ENCODE data around the gene SPEN.

- TF ChIP-seq EP300 (IDR thresholded peaks at IDR 0.05) = no peak
- TF ChIP-seq, protein P1, sequence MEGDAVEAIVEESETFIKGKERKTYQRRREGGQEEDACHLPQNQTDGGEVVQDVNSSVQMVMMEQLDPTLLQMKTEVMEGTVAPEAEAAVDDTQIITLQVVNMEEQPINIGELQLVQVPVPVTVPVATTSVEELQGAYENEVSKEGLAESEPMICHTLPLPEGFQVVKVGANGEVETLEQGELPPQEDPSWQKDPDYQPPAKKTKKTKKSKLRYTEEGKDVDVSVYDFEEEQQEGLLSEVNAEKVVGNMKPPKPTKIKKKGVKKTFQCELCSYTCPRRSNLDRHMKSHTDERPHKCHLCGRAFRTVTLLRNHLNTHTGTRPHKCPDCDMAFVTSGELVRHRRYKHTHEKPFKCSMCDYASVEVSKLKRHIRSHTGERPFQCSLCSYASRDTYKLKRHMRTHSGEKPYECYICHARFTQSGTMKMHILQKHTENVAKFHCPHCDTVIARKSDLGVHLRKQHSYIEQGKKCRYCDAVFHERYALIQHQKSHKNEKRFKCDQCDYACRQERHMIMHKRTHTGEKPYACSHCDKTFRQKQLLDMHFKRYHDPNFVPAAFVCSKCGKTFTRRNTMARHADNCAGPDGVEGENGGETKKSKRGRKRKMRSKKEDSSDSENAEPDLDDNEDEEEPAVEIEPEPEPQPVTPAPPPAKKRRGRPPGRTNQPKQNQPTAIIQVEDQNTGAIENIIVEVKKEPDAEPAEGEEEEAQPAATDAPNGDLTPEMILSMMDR (IDR thresholded peaks at IDR 0.05) = no peak
- no peak for TF ChIP-seq POLR2A (IDR thresholded peaks at IDR 0.05; ENCODE audit: low read depth)
Measured at GRCh38 chr1:15937146-15937545, 89.6 kb downstream of the SPEN start.

Data from esophagus muscularis mucosa (tissue), 4 donors.